Measurements from ENCODE around the gene EPHA6.

- no peak for TF ChIP-seq CTCF (IDR thresholded peaks at IDR 0.05)
- no peak for TF ChIP-seq EZH2 (IDR thresholded peaks at IDR 0.05)
Observed at GRCh38 chr3:97291901-97292300, 477.5 kb downstream of the EPHA6 start.

Measured in neural progenitor cell (in vitro differentiated cells).